ENCODE data around the gene TERT. TPM values are rescaled to one million over a fixed set of nuclear protein-coding genes. Genes with fewer than 3 reads are reported as not detected.

The TERT gene
- total RNA-seq, 1 experiment from 2014 or later: 2.3 TPM

DNA sequence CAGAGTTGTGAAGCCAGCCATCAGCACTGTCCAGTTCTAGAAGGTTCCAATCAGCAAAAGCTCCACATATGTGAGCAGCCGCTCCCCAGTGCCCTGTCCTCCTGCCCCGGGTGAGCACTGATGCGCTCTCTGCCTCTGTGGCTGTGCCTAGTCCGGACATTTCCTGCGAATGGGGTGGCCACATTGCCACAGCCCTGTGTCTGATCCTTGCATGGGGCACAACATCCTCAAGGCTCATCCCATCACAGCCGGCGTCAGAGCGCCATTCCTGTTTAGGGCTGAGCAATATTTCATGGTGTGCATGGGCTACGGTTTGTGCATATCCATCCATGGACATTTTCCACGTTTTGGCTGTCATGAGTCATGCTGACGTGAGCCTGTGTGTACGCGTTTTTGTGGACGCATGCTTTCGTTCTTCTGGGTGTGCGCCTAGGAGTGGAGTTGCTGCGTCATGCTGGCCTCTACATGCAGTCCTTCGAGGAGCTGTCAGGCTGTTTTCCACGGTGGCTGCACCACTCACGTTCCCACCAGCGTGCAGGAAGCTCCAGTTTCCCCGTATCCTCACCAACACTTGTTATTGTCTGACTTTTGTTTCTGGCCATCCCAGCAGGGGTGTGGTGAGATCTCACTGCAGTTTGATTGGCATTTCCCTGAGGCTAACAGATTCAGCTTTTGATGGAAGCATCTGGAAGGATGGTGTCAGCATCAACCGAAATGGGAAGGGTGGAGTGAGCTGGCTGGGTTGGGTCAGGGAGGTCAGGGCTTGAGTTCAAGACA is 79.4 kb downstream of the TERT start:
- H3K9me3 Mint-ChIP-seq (ENCODE audit: low read depth, unreplicated experiment): no peaks in the 10 kb centered on the region
- CTCF ChIA-PET: no interaction called here
- no TSS peak for BruUV-seq (replicated peaks)
- TF ChIP-seq, protein P1, sequence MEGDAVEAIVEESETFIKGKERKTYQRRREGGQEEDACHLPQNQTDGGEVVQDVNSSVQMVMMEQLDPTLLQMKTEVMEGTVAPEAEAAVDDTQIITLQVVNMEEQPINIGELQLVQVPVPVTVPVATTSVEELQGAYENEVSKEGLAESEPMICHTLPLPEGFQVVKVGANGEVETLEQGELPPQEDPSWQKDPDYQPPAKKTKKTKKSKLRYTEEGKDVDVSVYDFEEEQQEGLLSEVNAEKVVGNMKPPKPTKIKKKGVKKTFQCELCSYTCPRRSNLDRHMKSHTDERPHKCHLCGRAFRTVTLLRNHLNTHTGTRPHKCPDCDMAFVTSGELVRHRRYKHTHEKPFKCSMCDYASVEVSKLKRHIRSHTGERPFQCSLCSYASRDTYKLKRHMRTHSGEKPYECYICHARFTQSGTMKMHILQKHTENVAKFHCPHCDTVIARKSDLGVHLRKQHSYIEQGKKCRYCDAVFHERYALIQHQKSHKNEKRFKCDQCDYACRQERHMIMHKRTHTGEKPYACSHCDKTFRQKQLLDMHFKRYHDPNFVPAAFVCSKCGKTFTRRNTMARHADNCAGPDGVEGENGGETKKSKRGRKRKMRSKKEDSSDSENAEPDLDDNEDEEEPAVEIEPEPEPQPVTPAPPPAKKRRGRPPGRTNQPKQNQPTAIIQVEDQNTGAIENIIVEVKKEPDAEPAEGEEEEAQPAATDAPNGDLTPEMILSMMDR (IDR thresholded peaks at IDR 0.05; ENCODE audit: unreplicated experiment): no peak
- H3K27ac Mint-ChIP-seq (ENCODE audit: unreplicated experiment): no peak overlapping the region
- DNase-seq: no peak
- H3K27me3 Mint-ChIP-seq (ENCODE audit: unreplicated experiment): peaks cover 31% of the 10 kb centered on the region
- no peaks in the 10 kb centered on the region for H3K36me3 Mint-ChIP-seq (ENCODE audit: insufficient read depth, unreplicated experiment)
- intact Hi-C loops (cut with micrococcal nuclease; ENCODE audit: unreplicated experiment): no loop called here
- H3K4me1 Mint-ChIP-seq (ENCODE audit: low read depth, unreplicated experiment): no peaks in the 10 kb centered on the region
- H3K4me3 Mint-ChIP-seq (ENCODE audit: low read depth, unreplicated experiment): no peak overlapping the region

DNA sequence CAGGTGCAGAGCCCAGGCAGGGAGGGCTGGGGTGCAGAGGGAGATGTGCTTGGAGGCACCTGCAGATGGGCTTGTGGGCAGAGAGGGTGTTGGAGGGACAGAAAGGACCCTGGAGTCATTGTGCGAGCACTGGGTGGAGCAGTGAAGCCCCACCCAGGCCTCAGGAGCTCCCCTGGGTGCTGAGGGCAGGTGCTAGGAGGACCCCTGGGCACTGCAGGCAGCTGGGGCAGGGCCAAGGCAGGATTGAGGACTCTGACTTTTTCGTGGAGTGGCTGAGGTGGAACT is 80.0 kb downstream of the TERT start:
- intact Hi-C loops (cut with micrococcal nuclease; ENCODE audit: unreplicated experiment): no loop called here
- H3K36me3 Mint-ChIP-seq (ENCODE audit: insufficient read depth, unreplicated experiment): no peaks in the 10 kb centered on the region
- DNase-seq: no peak
- CTCF ChIA-PET: no interaction called here
- H3K4me1 Mint-ChIP-seq (ENCODE audit: low read depth, unreplicated experiment): no peaks in the 10 kb centered on the region
- peaks cover 31% of the 10 kb centered on the region for H3K27me3 Mint-ChIP-seq (ENCODE audit: unreplicated experiment)
- H3K4me3 Mint-ChIP-seq (ENCODE audit: low read depth, unreplicated experiment): no peak overlapping the region
- H3K27ac Mint-ChIP-seq (ENCODE audit: unreplicated experiment): no peak overlapping the region
- BruUV-seq (replicated peaks): no TSS peak
- TF ChIP-seq, protein P1 (IDR thresholded peaks at IDR 0.05; ENCODE audit: unreplicated experiment): no peak
- no peaks in the 10 kb centered on the region for H3K9me3 Mint-ChIP-seq (ENCODE audit: low read depth, unreplicated experiment)

DNA sequence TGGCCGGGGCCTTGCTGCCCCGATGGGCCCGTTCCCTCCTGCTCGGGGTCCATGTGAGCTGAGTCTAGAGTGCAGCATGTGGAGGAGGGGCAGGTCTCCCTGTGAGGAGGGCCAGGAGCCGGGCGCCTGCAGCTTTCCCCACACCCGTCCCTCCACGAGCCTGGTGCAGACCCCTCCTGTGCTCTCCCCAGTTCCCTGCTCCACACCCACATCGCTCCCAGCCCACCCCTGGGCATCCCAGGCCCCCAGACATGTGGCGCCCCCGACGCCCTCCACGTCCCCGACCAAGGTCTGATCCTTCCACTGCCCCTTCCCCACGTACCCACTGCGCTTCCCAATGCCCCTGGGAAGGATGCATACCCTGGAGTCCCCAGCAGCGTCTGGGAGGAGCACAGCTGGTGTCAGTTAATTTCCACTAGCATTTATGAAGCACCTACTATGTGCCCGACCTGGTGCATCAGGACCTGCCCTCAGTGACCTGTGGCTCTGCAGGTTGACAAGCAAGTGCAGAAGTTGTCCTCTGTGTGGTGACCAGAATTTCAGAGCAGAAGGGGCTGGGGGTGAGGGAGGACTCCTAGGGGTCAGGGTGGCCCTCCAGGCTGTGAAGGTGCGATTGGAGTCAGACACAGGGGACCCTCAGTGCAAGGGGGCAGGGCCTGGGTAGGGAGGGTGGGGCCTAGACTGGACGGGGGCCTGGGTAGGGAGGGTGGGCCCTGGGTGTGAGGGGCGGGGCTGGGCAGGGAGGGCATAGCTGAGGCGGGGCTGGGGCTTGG is 80.5 kb downstream of the TERT start:
- Mint-ChIP-seq H3K4me1 (ENCODE audit: low read depth, unreplicated experiment) (no peaks in the 10 kb centered on the region), H3K27ac (ENCODE audit: unreplicated experiment) (no peak overlapping the region), H3K9me3 (ENCODE audit: low read depth, unreplicated experiment) (no peaks in the 10 kb centered on the region), H3K27me3 (ENCODE audit: unreplicated experiment) (peaks cover 31% of the 10 kb centered on the region), H3K4me3 (ENCODE audit: low read depth, unreplicated experiment) (no peak overlapping the region), H3K36me3 (ENCODE audit: insufficient read depth, unreplicated experiment) (no peaks in the 10 kb centered on the region)
- BruUV-seq (replicated peaks): no TSS peak
- CTCF ChIA-PET: no interaction called here
- TF ChIP-seq, protein P1 (IDR thresholded peaks at IDR 0.05; ENCODE audit: unreplicated experiment): no peak
- intact Hi-C loops (cut with micrococcal nuclease; ENCODE audit: unreplicated experiment): no loop called here
- no peak for DNase-seq

DNA sequence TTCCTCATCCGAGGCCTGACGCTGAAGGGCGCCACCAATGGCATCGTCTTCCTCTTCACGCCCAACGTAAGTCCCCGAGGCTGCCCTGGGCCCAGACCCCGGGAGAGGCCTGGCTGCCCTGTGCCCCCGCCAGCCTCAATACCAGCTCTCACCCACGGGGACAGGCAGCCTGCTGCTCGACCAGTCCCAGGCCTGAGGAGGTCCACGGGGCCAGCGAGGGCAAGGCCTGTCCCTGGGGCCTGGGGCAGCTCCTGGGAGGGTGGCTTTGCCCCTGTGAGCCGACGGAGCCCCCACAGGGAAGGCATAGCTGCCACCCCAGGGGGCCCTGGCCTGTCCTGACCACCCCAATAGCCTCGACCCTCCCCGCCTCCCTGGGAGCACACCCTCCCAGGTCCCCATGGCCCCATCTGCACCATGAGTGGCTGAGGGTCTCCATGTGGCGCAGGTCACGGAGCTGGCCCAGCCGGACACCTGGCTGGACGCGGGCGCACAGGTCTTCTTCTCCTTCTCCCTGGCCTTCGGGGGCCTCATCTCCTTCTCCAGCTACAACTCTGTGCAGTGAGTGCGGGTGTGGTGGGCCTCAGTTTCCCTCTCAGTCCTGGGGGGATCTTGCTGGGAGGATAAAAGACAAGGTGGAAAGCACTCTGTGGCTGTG is 81.2 kb downstream of the TERT start:
- no peak overlapping the region for H3K4me3 Mint-ChIP-seq (ENCODE audit: low read depth, unreplicated experiment)
- TF ChIP-seq, protein P1 (IDR thresholded peaks at IDR 0.05; ENCODE audit: unreplicated experiment): no peak
- intact Hi-C loops (cut with micrococcal nuclease; ENCODE audit: unreplicated experiment): no loop called here
- H3K9me3 Mint-ChIP-seq (ENCODE audit: low read depth, unreplicated experiment): no peaks in the 10 kb centered on the region
- no peaks in the 10 kb centered on the region for H3K4me1 Mint-ChIP-seq (ENCODE audit: low read depth, unreplicated experiment)
- CTCF ChIA-PET: no interaction called here
- H3K27me3 Mint-ChIP-seq (ENCODE audit: unreplicated experiment): peaks cover 31% of the 10 kb centered on the region
- no peaks in the 10 kb centered on the region for H3K36me3 Mint-ChIP-seq (ENCODE audit: insufficient read depth, unreplicated experiment)
- no TSS peak for BruUV-seq (replicated peaks)
- no peak overlapping the region for H3K27ac Mint-ChIP-seq (ENCODE audit: unreplicated experiment)
- no peak for DNase-seq
